Suprapubic skin (tissue), 4 donors: ENCODE data around the gene LIN52.

Experiments used
- EP300 ChIP-seq: sonication (generic); formaldehyde crosslinking; IDR thresholded peaks from one replicate; pipeline ENCODE4 v1.6.1; 2017; ENCODE audit warnings: antibody characterized with exemption
- POLR2A ChIP-seq, 2 donors: fragments of 450-650 bp; IDR thresholded peaks; one replicate each; pipeline ENCODE4 v1.6.1; 2017; ENCODE audit warnings: antibody characterized with exemption in 2 of 2, mild to moderate bottlenecking in 2 of 2, moderate library complexity in 2 of 2
- POLR2AphosphoS5 ChIP-seq, 3 donors: sonication (generic); formaldehyde crosslinking; IDR thresholded peaks; one replicate each; pipeline ENCODE4 v1.6.1; 2017; ENCODE audit warnings: antibody characterized with exemption in 3 of 3
- TF ChIP-seq, protein P1 (sequence below), 2 donors: fragments of 200-600 bp in 1 of 2; fragments of 450-650 bp in 1 of 2; sonication (generic) in 1 of 2; IDR thresholded peaks; one replicate each; pipeline ENCODE4 v1.5.1; 2016 to 2019; ENCODE audit warnings: antibody characterized with exemption in 2 of 2, mild to moderate bottlenecking in 1 of 2, moderate library complexity in 1 of 2

- TF ChIP-seq, protein P1, sequence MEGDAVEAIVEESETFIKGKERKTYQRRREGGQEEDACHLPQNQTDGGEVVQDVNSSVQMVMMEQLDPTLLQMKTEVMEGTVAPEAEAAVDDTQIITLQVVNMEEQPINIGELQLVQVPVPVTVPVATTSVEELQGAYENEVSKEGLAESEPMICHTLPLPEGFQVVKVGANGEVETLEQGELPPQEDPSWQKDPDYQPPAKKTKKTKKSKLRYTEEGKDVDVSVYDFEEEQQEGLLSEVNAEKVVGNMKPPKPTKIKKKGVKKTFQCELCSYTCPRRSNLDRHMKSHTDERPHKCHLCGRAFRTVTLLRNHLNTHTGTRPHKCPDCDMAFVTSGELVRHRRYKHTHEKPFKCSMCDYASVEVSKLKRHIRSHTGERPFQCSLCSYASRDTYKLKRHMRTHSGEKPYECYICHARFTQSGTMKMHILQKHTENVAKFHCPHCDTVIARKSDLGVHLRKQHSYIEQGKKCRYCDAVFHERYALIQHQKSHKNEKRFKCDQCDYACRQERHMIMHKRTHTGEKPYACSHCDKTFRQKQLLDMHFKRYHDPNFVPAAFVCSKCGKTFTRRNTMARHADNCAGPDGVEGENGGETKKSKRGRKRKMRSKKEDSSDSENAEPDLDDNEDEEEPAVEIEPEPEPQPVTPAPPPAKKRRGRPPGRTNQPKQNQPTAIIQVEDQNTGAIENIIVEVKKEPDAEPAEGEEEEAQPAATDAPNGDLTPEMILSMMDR (IDR thresholded peaks at IDR 0.05) = no peak
- no peak for TF ChIP-seq POLR2AphosphoS5 (IDR thresholded peaks at IDR 0.05)
- no peak for TF ChIP-seq POLR2A (IDR thresholded peaks at IDR 0.05)
- TF ChIP-seq EP300 = no peak
These were observed 55.7 kb downstream of the LIN52 start for GRCh38 chr14:74140374-74140850.
